SJSA1 (cell line): ENCODE results near the gene SLC6A13. TPM values are rescaled to one million over a fixed set of nuclear protein-coding genes. Genes with fewer than 3 reads are reported as not detected.
A peak's percentile ranks its signal among the peaks of the same experiment; 100 is the strongest.
"Not testable (repeated sequence)": the region's sequence is repeated elsewhere in the genome, so short reads cannot be mapped to it uniquely, and the experiment has no call there.

Experiments
- DNase-seq, 2 experiments: peaks; one replicate each; pipeline ENCODE4 v3.0.0-alpha.2; 2015 to 2020; ENCODE audit warnings: low spot score in 2 of 2, low read depth in 1 of 2
- H3K27ac ChIP-seq: fragments of 250-450 bp; sonication (Bioruptor Pico); 2 replicates; pipeline ENCODE4 v1.5.1; 2020; ENCODE audit warnings: mild to moderate bottlenecking, moderate library complexity
- H3K27me3 ChIP-seq: fragments of 250-450 bp; sonication (Bioruptor Pico); replicated peaks from 2 replicates; pipeline ENCODE4 v1.5.1; 2020; ENCODE audit warnings: mild to moderate bottlenecking, moderate library complexity
- H3K36me3 ChIP-seq: fragments of 250-450 bp; sonication (Bioruptor Pico); 2 replicates; pipeline ENCODE4 v1.5.1; 2020; ENCODE audit warnings: mild to moderate bottlenecking
- H3K4me1 ChIP-seq: fragments of 250-450 bp; sonication (Bioruptor Pico); replicated peaks from 2 replicates; pipeline ENCODE4 v1.6.1; 2021; ENCODE audit warnings: mild to moderate bottlenecking
- H3K4me3 ChIP-seq: fragments of 250-450 bp; sonication (Bioruptor Pico); 2 replicates; pipeline ENCODE4 v1.5.1; 2020; ENCODE audit warnings: mild to moderate bottlenecking
- H3K9me3 ChIP-seq: fragments of 250-450 bp; sonication (Bioruptor Pico); replicated peaks from 2 replicates; pipeline ENCODE4 v1.5.1; 2020; ENCODE audit warnings: mild to moderate bottlenecking
- total RNA-seq: library from RNA; depleted of rRNA; stranded (reverse); fragments of >200 nt; shearing (Covaris generic); gene quantifications from 2 replicates; pipeline ENCODE4 v1.2.3, GENCODE V29; 2014

Gene SLC6A13
- total RNA-seq, 1 experiment from 2014 or later = not detected

DNA sequence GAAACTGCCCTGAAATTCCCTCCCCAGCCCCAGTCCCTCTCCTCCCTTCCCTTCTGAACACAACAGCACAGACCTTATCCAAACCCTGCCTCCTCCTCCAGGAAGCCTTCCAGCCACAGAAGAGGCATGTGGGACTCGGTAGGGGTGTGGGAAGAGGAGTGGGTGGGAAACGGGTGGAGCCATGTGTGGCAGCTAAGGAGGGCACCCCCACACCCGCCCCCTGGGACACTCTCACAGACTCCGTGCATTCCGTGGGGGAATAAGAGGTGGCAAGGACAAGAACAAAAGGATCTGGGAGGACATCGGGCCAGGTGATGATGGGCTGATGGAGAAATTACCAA lies 73.0 kb downstream of the SLC6A13 start:
- H3K27ac ChIP-seq = no peak overlapping the region
- H3K36me3 ChIP-seq = no peaks in the 10 kb centered on the region
- no peak overlapping the region for H3K4me3 ChIP-seq
- no peaks in the 10 kb centered on the region for H3K9me3 ChIP-seq
- peaks cover 48% of the 10 kb centered on the region for H3K27me3 ChIP-seq
- no peak for DNase-seq
- H3K4me1 ChIP-seq = peaks cover 3% of the 10 kb centered on the region; the same call in 1 of the 2 replicates

DNA sequence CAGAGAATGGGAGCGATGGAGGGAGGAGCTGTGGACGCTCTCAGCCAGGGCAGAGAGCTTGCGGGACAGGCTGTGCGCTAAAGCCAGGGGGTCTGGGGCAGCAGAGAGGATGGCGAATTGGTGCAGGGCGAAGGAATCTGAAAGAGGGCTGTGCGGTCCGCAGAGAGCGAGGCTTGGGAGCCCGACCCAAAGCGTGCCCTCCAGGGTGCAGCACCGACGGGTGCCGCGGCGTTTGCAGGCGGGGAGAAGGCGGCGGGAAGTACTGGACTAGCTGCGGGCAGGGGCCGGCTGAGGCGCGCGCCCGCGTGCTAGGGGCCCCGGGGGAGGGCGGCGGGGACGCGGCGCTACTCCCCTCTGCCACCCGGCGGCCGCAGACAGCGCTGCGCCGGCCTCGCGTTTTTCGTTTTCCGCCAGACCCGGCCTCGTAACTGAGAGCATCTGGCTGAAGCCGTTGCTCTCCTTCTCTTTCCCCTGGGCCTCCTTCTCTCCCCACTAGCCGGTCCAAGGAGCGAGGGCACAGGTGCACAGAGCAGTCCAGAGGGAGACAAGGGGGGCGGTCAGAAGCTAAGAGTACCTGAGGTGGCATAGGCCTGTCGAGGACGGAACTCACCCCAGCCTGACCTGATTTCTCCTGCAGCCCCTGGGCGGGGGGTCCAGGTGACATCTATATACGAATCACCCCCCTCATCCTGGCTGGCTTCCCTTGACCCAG lies 73.6 kb downstream of the SLC6A13 start:
- DNase-seq = peak in 1 of 2 experiments; percentile 39
- H3K4me3 ChIP-seq = peak overlapping the region; percentile 18
- peaks cover 43% of the 10 kb centered on the region for H3K27me3 ChIP-seq
- H3K4me1 ChIP-seq = peaks cover 3% of the 10 kb centered on the region; the same call in 1 of the 2 replicates
- H3K27ac ChIP-seq = no peak overlapping the region
- no peaks in the 10 kb centered on the region for H3K36me3 ChIP-seq
- no peaks in the 10 kb centered on the region for H3K9me3 ChIP-seq

DNA sequence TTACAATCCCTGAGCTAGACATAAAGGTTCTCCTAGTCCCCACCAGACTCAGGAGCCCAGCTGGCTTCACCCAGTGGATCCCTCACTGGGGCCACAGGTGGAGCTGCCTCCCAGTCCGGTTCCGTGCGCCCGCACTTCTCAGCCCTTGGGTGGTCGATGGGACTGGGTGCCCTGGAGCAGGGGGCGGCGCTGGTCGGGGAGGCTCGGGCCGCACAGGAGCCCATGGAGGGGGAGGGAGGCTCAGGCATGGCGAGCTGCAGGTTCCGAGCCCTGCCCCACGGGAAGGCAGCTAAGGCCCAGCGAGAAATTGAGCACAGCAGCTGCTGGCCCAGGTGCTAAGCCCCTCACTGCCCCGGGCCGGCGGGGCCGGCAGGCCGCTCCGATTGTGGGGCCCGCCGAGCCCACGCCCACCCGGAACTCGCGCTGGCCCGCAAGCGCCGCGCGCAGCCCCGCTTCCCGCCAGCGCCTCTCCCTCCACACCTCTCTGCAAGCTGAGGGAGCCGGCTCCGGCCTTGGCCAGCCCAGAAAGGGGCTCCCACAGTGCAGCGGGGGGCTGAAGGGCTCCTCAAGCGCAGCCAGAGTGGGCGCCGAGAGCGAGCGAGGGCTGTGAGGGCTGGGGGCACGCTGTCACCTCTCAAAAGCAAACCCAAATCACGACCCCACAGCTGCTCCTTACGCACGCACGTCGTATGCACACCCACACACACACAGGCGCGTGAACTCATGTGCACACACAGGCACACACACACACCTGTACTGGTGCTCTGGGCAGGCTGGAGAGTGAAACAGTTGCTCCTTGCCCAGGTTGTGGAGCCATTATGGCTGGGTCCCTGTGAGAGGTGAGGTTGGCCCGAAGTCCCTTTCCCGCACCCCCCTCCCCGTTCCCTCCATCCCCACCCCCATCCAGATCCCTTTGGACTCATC lies 74.4 kb downstream of the SLC6A13 start:
- not testable (repeated sequence) for H3K27ac ChIP-seq, H3K4me3 ChIP-seq, H3K4me1 ChIP-seq, H3K9me3 ChIP-seq, DNase-seq, H3K36me3 ChIP-seq
- peaks cover 37% of the 10 kb centered on the region for H3K27me3 ChIP-seq

DNA sequence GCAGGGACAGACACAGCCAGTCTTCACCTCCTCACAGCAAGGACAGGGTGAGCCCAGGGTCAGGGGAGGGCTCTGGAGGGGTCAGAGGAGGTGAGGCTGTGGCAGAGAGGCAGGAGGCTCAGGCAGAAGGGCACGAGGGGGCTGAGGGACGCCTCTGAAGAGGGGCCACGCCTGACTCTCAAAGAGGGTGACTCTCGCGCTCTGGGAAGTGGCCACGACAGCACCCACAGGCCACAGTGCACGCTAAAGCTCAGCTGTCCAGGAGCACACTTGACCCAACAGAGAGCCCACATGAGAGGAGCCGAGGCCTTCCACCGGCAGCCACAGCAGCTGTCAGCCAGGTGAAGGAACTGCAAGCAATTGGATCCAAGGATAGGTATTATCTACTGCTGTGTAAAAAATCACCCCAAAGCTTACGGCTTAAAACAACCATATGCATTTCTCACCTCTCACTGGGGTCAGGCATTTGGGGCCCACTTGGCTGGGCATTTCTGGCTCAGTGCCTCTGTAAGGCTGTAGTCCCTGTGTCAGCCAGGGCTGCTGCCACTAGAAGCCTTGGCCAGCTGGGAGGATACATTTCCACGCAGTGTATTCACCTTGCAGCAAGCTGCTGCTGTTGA lies 76.5 kb downstream of the SLC6A13 start:
- DNase-seq = no peak
- H3K27me3 ChIP-seq = peaks cover 30% of the 10 kb centered on the region
- H3K9me3 ChIP-seq = no peaks in the 10 kb centered on the region
- H3K36me3 ChIP-seq = no peaks in the 10 kb centered on the region
- H3K27ac ChIP-seq = no peak overlapping the region
- no peak overlapping the region for H3K4me3 ChIP-seq
- H3K4me1 ChIP-seq = peaks cover 12% of the 10 kb centered on the region; the same call in 1 of the 2 replicates

DNA sequence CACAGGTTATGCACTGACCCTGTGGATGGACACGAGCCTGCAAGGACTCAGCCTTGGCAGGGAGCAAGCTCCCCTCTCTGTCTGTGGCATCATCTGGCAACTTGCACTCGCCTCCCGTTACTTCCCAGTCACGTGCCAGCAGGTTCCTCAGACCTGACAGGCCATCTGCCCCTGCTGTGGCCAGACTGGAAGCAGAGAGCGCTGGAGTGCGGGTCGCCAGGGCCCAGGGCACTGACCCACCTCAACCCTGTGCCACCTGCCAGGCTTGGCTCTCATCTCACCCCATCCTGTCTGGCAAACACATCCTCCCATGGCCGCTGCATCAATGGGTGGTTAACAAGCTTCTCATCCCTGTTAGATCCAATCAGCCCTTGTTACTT lies 77.1 kb downstream of the SLC6A13 start:
- no peak for DNase-seq
- no peak overlapping the region for H3K27ac ChIP-seq
- H3K27me3 ChIP-seq = peaks cover 25% of the 10 kb centered on the region
- peaks cover 14% of the 10 kb centered on the region; the same call in 1 of the 2 replicates for H3K4me1 ChIP-seq
- no peaks in the 10 kb centered on the region for H3K9me3 ChIP-seq
- no peak overlapping the region for H3K4me3 ChIP-seq
- H3K36me3 ChIP-seq = no peaks in the 10 kb centered on the region

DNA sequence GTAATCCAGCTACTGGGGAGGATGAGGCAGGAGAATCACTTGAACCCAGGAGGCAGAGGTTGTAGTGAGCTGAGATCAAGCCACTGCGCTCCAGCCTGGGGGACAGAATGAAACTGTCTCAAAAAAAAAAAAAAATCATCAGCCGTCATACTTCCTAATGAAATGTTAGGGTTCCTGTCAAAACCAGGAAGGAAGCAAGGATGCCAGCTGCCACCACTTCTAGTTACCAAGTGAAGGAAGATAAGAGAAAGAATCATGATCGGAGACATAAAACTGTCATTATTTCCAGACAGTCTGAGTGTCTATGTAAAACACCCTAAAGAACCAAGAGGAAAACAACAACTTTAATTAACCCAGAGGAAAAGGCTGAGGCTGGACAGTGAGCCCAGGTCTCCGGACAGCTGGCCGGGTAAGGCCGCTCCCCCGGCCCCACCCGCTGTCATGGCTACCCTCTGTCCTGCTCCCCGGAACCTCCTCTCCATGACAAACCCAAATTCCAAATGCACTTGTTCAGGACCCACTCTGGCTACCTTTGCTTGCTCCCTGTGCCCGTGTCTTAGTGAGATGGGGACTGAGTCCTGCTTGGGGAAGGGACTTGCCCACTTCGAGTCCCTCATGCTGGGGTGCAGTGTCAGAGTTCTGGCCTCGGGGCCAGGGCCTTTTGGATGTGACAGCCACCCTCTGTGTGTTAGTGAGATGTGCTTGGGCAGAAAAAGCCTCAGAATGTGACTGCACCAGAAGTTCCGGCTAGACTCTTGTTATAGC lies 77.6 kb downstream of the SLC6A13 start:
- no peak overlapping the region for H3K4me3 ChIP-seq
- peaks cover 16% of the 10 kb centered on the region; the same call in 1 of the 2 replicates for H3K4me1 ChIP-seq
- no peak overlapping the region for H3K27ac ChIP-seq
- peaks cover 19% of the 10 kb centered on the region for H3K27me3 ChIP-seq
- H3K9me3 ChIP-seq = no peaks in the 10 kb centered on the region
- DNase-seq = no peak
- H3K36me3 ChIP-seq = no peaks in the 10 kb centered on the region

DNA sequence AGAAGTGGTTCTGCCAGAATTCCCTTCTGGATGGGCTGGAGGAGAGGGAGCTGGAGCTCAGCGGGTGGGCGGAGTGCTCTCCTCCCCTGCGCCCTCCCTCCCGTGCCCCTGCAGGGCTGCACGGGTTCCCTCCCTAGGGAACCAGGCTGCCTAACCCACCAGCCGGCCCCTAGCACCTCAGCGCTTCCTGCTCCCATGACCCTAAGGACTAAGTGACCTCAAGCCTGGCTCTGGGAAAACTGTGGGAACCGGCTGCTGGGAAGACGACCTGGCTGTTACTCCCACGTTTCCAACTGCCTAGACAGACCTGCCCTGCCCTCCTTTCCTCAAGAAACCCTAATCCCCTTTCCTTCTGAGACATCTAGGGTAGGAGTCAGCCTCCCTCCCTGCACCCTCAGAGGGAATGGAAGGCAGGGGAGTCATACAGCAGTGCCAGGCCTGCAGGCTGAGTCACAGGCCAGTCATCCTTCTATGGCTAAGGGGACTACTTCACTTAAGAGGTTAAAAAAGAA lies 80.2 kb downstream of the SLC6A13 start:
- DNase-seq = peak; percentile 39 to 64
- Histone ChIP-seq H3K36me3 (no peaks in the 10 kb centered on the region), H3K27ac (no peak overlapping the region), H3K4me3 (no peak overlapping the region), H3K4me1 (peaks cover 12% of the 10 kb centered on the region; the same call in 1 of the 2 replicates), H3K9me3 (no peaks in the 10 kb centered on the region), H3K27me3 (peaks cover 3% of the 10 kb centered on the region; the same call in 1 of the 2 replicates)

DNA sequence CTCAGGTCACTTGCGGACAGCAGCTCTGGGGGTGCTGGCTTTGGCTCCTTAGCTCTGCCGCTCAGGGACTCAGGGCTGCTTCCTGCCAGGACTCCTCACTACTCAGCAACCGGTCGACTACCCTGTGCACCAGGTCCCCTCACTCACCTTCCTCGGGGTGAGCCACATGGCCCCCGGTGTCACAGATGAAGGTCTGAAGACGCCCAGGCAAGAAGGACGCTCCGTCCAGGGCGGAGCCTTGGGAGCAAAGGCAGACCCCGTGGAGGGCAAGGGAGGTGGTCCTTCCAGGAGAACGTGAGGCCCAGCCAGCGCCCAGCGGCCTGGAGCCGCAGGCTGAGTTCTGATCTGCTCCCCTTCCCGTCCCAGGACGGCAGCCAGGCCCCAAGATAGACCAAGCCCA lies 80.7 kb downstream of the SLC6A13 start:
- no peak for DNase-seq
- Histone ChIP-seq H3K27me3 (peaks cover 3% of the 10 kb centered on the region; the same call in 1 of the 2 replicates), H3K4me1 (peaks cover 12% of the 10 kb centered on the region), H3K4me3 (no peak overlapping the region), H3K9me3 (no peaks in the 10 kb centered on the region), H3K36me3 (no peaks in the 10 kb centered on the region), H3K27ac (no peak overlapping the region)

DNA sequence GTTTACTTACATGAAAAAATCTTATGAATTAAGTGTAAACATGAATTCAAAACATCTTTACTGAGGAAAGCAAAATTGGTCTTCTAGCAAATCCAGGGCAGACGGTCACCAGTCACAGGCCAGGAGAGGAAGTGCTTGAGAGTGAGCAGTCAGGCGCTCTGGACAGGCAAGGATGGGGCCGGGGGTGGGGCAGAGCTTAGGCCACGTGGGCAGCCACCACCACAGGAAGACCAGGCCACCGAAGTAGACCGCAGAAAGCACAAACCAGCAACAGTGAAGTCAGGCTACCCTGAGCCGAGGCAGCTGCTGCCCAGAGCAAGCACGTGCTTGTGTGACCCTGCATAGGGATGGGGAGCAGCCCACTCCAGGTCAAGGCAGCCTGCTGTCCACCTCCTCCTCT lies 82.2 kb downstream of the SLC6A13 start:
- H3K36me3 ChIP-seq = no peaks in the 10 kb centered on the region
- H3K4me1 ChIP-seq = peaks cover 22% of the 10 kb centered on the region
- H3K9me3 ChIP-seq = no peaks in the 10 kb centered on the region
- DNase-seq = no peak
- no peak overlapping the region for H3K4me3 ChIP-seq
- peaks cover 3% of the 10 kb centered on the region; the same call in 1 of the 2 replicates for H3K27me3 ChIP-seq
- no peak overlapping the region for H3K27ac ChIP-seq

DNA sequence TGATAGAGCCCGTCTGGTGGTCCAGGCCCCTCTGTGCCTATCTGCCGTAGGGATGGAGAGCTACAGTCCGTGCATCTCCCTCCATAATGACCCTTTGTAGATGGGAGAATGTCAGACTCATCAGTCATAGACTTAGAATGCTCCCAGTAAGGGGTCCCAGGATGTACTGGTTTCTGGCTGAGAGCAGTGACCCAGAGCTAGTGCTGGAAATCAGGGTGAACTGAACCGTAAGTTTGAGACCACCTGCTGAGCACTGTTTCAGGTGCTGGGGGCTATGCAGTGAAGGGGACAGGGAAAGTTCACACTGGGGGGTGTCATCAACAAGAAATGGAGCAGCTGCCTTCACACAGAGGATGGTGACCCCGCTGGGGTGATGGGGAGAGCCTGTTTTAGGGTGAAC lies 82.8 kb downstream of the SLC6A13 start:
- no peak overlapping the region for H3K4me3 ChIP-seq
- H3K27me3 ChIP-seq = peaks cover 3% of the 10 kb centered on the region
- no peaks in the 10 kb centered on the region for H3K9me3 ChIP-seq
- H3K27ac ChIP-seq = no peak overlapping the region
- no peaks in the 10 kb centered on the region for H3K36me3 ChIP-seq
- H3K4me1 ChIP-seq = peaks cover 22% of the 10 kb centered on the region
- no peak for DNase-seq

DNA sequence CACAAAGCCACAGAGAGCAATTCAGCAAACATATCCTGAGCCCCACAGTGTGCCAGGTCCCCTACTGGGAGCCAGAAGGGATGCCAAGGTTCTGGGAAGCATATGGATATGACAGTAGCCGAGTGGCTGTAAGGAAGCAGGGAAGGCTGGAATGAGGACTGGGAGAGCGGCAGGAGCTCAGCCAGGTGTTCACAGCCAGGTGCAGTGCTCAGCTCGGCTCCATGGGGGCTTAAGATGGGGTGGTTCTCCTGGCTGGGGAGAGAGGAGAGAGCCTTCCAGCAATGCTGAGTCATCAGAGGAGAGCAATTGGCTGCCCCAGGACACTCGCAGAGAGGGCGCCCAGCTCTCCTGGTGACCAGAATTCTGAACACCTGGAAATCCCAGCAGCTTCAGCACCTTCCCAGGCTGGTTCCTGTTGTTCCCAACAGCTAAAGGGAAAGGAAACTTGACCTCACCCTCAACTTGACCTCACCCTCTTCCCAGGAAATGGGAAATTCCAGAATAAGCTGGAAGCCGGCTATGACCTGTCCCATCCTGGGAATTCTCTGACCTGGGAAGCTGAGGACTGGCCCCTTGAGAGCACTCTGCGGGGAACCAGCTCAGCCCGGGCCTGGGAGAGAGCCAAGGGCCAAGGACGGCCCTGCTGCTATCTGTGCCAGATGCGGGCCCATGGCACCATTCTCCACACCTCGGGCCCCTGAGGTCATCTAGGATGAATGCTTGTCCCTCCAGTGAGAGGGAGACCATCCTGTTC lies 83.3 kb downstream of the SLC6A13 start:
- peaks cover 3% of the 10 kb centered on the region for H3K27me3 ChIP-seq
- no peak overlapping the region for H3K27ac ChIP-seq
- no peak overlapping the region for H3K4me3 ChIP-seq
- no peaks in the 10 kb centered on the region for H3K9me3 ChIP-seq
- peaks cover 22% of the 10 kb centered on the region for H3K4me1 ChIP-seq
- no peaks in the 10 kb centered on the region for H3K36me3 ChIP-seq
- DNase-seq = no peak

DNA sequence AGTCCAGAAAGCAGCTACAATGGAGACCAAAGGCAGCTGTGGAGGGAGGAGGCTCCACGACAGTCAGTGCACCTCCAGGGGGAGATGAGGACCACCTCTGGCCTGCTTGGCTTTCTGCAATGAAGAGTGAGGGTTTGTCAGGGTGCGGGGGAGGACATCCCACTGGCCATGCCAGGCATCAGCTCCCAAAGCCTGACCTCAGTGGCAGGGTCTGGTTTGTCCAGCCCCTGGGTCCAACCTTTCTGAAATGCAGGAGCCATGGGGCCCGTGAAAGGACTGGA lies 83.9 kb downstream of the SLC6A13 start:
- Histone ChIP-seq H3K36me3 (no peaks in the 10 kb centered on the region), H3K4me3 (no peak overlapping the region), H3K27me3 (peaks cover 3% of the 10 kb centered on the region), H3K9me3 (no peaks in the 10 kb centered on the region), H3K4me1 (peaks cover 22% of the 10 kb centered on the region), H3K27ac (no peak overlapping the region)
- no peak for DNase-seq
